SIG-M5 (cell line): ENCODE data around the gene DCK.

Source experiments
- DNase-seq: peaks from one replicate; lab custom pipeline; 2025; lab: John Stamatoyannopoulos, UW

Gene DCK

GRCh38 chr4:71063711-71064110 is 70.3 kb downstream of the DCK start:
- DNase-seq, result no peak

- no peak for DNase-seq
These were observed 71.1 kb downstream of the DCK start for GRCh38 chr4:71064521-71064920.

- no peak for DNase-seq
These were observed 72.6 kb downstream of the DCK start for GRCh38 chr4:71065991-71066510.

GRCh38 chr4:71066737-71067716 is 73.6 kb downstream of the DCK start:
- DNase-seq, result no peak

GRCh38 chr4:71069063-71069462 is 75.6 kb downstream of the DCK start:
- DNase-seq, result no peak

- DNase-seq, result no peak
These were observed 76.6 kb downstream of the DCK start for GRCh38 chr4:71070015-71070414.

- DNase-seq, result no peak
These were observed 81.2 kb downstream of the DCK start for GRCh38 chr4:71074452-71075299.
